ENCODE results near the gene DHRS4.
"Not testable (repeated sequence)": the region's sequence is repeated elsewhere in the genome, so short reads cannot be mapped to it uniquely, and the experiment has no call there.

Gene DHRS4

DNA sequence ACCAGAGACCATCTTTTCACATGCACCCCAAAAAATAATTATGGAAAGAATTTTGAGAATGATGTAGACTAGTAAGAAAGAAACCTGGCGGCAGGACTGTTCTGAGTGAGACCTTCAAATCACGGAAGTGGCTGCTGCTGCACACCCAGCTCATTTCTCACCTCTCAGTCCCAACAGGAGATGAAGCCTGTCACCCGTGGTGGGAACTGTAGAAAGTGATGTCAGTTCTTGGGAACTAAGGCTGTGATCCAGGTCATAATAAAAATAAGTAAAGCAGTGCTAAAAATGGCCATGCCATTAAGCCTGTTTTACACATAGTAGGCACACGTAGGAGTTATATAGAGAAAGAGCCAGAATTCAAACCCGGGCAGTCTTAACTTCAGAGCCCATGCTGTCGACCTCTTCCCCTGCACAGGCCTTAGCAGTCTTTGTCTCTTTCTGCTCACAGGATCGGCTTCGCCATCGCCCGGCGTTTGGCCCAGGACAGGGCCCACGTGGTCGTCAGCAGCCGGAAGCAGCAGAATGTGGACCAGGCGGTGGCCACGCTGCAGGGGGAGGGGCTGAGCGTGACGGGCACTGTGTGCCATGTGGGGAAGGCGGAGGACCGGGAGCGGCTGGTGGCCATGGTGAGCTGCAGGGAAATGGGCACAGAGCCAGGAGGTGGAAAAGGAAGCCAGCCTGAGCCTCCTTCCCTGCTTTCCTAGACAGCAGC lies 36.3 kb downstream of the DHRS4 start:
- H3K9me3 ChIP-seq (ENCODE audit: insufficient read depth, low read length, severe bottlenecking); H4K20me1 ChIP-seq (ENCODE audit: insufficient read depth, low read length); H2AFZ ChIP-seq (ENCODE audit: low read depth, low read length); DNase-seq; ATAC-seq (ENCODE audit: insufficient read depth, low read depth); H3K27me3 ChIP-seq (ENCODE audit: insufficient read depth, low read length, poor library complexity); H3K36me3 ChIP-seq (ENCODE audit: insufficient read depth, low read length): not testable (repeated sequence)
- H3K9ac ChIP-seq (ENCODE audit: low read depth, low read length): peak overlapping the region; percentile 74
- peaks cover 15% of the 10 kb centered on the region for H3K79me2 ChIP-seq (ENCODE audit: insufficient read depth, low read length)
- peak overlapping the region; percentile 89 for H3K27ac ChIP-seq (ENCODE audit: low read length)
- H3K4me2 ChIP-seq (ENCODE audit: insufficient read depth, low read length): peak overlapping the region; percentile 76
- H3K4me3 ChIP-seq (ENCODE audit: low read depth in 1 of 2, low read length in 2 of 2): peak overlapping the region; percentile 39 to 63; a peak in 3 of 4 replicates
- peaks cover 50% of the 10 kb centered on the region for H3K4me1 ChIP-seq (ENCODE audit: insufficient read depth, low read length)

DNA sequence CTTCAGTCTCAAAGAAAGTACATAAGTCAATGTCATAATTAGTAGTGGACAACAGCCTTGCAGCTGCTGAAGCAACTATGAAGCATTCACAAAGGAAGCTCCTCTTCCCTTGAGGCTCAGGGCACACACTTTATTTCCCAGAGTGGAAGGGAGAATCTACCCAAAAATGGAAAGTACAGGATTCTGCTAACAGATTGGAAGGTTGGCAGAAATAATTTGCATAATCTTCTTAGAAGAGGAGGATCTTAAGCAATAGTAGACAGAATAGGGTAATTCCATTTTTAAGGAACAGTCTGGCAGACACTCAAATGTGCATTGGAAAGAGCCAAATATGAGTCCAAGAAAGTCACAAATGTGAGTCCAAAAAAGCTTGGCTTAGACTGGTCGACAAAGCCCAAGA lies 37.4 kb downstream of the DHRS4 start:
- peaks cover 15% of the 10 kb centered on the region for H3K79me2 ChIP-seq (ENCODE audit: insufficient read depth, low read length)
- H3K36me3 ChIP-seq (ENCODE audit: insufficient read depth, low read length); ATAC-seq (ENCODE audit: insufficient read depth, low read depth); H3K27me3 ChIP-seq (ENCODE audit: insufficient read depth, low read length, poor library complexity); H4K20me1 ChIP-seq (ENCODE audit: insufficient read depth, low read length); H3K9ac ChIP-seq (ENCODE audit: low read depth, low read length); H2AFZ ChIP-seq (ENCODE audit: low read depth, low read length); H3K4me3 ChIP-seq (ENCODE audit: low read depth in 1 of 2, low read length in 2 of 2); H3K4me2 ChIP-seq (ENCODE audit: insufficient read depth, low read length); H3K27ac ChIP-seq (ENCODE audit: low read length); H3K9me3 ChIP-seq (ENCODE audit: insufficient read depth, low read length, severe bottlenecking); DNase-seq: not testable (repeated sequence)
- peaks cover 39% of the 10 kb centered on the region for H3K4me1 ChIP-seq (ENCODE audit: insufficient read depth, low read length)

DNA sequence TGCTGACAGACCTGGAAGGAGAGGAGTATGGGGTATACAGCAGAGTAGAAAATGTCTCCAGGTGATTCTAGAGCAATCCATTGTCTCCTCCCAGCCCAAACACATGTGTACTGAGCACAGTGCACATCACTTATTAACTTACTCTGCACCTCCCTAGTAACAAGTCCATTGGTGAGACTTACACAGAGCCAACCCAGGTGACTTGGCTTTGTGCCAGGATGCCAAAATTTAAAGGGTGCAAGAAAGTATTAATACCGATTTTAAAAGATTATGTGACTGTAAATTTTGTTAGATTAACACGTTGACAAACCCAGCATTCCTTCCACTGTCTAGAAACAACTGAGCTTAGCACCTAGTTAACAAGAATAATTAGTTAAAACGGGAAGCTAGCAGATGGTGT lies 39.5 kb downstream of the DHRS4 start:
- H2AFZ ChIP-seq (ENCODE audit: low read depth, low read length); H3K9ac ChIP-seq (ENCODE audit: low read depth, low read length); H4K20me1 ChIP-seq (ENCODE audit: insufficient read depth, low read length); DNase-seq; ATAC-seq (ENCODE audit: insufficient read depth, low read depth); H3K27me3 ChIP-seq (ENCODE audit: insufficient read depth, low read length, poor library complexity); H3K4me3 ChIP-seq (ENCODE audit: low read depth in 1 of 2, low read length in 2 of 2); H3K27ac ChIP-seq (ENCODE audit: low read length); H3K36me3 ChIP-seq (ENCODE audit: insufficient read depth, low read length); H3K9me3 ChIP-seq (ENCODE audit: insufficient read depth, low read length, severe bottlenecking); H3K4me2 ChIP-seq (ENCODE audit: insufficient read depth, low read length): not testable (repeated sequence)
- peaks cover 20% of the 10 kb centered on the region for H3K4me1 ChIP-seq (ENCODE audit: insufficient read depth, low read length)
- peaks cover 15% of the 10 kb centered on the region for H3K79me2 ChIP-seq (ENCODE audit: insufficient read depth, low read length)

DNA sequence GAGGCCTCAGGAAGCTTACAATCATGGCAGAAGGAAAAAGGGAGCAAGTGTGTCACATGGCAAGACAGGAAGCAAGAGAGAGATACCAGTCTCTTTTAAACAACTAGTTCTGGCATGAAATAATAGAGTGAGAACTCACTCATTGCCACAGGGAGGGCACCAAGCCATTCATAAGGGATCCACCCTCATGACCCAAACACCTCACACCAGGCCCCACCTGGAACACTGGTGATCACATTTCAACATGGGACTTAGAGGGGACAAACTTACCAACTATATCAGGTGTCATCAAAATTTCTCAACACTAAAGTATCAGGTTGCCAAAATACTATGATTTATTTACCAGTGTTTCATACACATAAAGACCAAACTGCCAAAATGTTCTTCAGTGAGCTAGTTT lies 42.4 kb downstream of the DHRS4 start:
- not testable (repeated sequence) for H3K27ac ChIP-seq (ENCODE audit: low read length); H3K9ac ChIP-seq (ENCODE audit: low read depth, low read length); H4K20me1 ChIP-seq (ENCODE audit: insufficient read depth, low read length); H3K27me3 ChIP-seq (ENCODE audit: insufficient read depth, low read length, poor library complexity); H3K79me2 ChIP-seq (ENCODE audit: insufficient read depth, low read length); H3K4me1 ChIP-seq (ENCODE audit: insufficient read depth, low read length); H3K36me3 ChIP-seq (ENCODE audit: insufficient read depth, low read length); H3K4me2 ChIP-seq (ENCODE audit: insufficient read depth, low read length); H2AFZ ChIP-seq (ENCODE audit: low read depth, low read length); H3K9me3 ChIP-seq (ENCODE audit: insufficient read depth, low read length, severe bottlenecking); H3K4me3 ChIP-seq (ENCODE audit: low read depth in 1 of 2, low read length in 2 of 2); DNase-seq
- 0 out of 3 replicates have a peak, but pooled peaks have one; percentile 19 for ATAC-seq (ENCODE audit: insufficient read depth, low read depth)

DNA sequence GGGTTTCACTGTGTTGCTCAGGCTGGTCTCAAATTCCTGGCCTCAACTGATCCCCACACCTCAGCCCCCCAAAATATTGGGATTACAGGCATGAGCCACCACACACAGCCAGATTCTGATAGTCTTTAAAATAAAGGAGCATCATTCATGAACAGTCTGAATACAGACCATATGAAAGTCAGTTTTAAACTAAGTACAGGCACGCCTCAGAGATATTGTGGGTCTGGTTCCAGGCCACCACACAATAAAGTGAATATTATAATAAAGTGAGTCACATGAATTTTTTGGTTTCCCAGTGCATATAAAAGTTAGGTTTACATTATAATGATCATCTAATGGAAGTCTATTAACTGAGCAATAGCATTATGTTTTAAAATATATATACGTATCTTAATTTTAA lies 43.3 kb downstream of the DHRS4 start:
- DNase-seq; H4K20me1 ChIP-seq (ENCODE audit: insufficient read depth, low read length); ATAC-seq (ENCODE audit: insufficient read depth, low read depth): not testable (repeated sequence)

DNA sequence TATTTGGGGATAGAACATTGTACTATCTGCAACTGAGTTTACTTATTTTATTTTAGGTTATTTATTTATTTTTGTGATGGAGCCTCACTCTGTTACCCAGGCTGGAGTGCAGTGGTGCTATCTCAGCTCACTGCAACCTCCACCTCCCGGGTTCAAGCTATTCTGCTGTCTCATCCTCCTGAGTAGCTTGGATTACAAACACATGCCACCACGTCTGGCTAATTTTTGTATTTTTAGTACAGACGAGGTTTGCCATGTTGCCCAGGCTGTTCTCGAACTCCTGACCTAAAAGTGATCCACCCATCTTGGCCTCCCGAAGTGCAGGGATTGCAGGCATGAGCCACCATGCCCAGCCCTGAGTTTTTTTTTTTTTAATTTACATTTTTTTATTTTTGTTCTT lies 46.1 kb downstream of the DHRS4 start:
- ATAC-seq (ENCODE audit: insufficient read depth, low read depth): not testable (repeated sequence)

More for the DNA sequence above, 43.3 kb downstream of the DHRS4 start:
- not testable (repeated sequence) for H3K9ac ChIP-seq (ENCODE audit: low read depth, low read length); H3K9me3 ChIP-seq (ENCODE audit: insufficient read depth, low read length, severe bottlenecking); H3K4me3 ChIP-seq (ENCODE audit: low read depth in 1 of 2, low read length in 2 of 2); H3K27me3 ChIP-seq (ENCODE audit: insufficient read depth, low read length, poor library complexity); H3K27ac ChIP-seq (ENCODE audit: low read length); H2AFZ ChIP-seq (ENCODE audit: low read depth, low read length); H3K36me3 ChIP-seq (ENCODE audit: insufficient read depth, low read length); H3K4me1 ChIP-seq (ENCODE audit: insufficient read depth, low read length); H3K79me2 ChIP-seq (ENCODE audit: insufficient read depth, low read length); H3K4me2 ChIP-seq (ENCODE audit: insufficient read depth, low read length)

DNA sequence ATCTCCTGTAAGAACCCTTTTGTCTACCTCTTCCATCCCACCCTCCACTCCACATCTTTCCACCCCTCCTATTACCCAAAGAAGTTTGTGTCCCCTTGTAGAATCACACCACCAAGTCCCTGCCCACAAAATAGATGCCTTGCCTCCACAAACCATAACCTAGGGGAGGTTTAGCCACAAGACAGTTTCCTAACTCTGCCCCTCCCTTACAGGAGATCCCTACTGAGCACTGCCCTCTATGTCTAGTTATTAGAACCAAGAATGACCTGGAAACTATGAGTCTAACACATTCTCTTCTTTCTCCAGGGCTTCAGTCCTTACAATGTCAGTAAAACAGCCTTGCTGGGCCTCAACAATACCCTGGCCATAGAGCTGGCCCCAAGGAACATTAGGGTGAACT lies 47.5 kb downstream of the DHRS4 start:
- H3K9me3 ChIP-seq (ENCODE audit: insufficient read depth, low read length, severe bottlenecking); H3K79me2 ChIP-seq (ENCODE audit: insufficient read depth, low read length); H3K4me1 ChIP-seq (ENCODE audit: insufficient read depth, low read length); H3K4me2 ChIP-seq (ENCODE audit: insufficient read depth, low read length); H3K36me3 ChIP-seq (ENCODE audit: insufficient read depth, low read length); H3K9ac ChIP-seq (ENCODE audit: low read depth, low read length); DNase-seq; H3K27ac ChIP-seq (ENCODE audit: low read length); H4K20me1 ChIP-seq (ENCODE audit: insufficient read depth, low read length); H2AFZ ChIP-seq (ENCODE audit: low read depth, low read length); H3K27me3 ChIP-seq (ENCODE audit: insufficient read depth, low read length, poor library complexity); H3K4me3 ChIP-seq (ENCODE audit: low read depth in 1 of 2, low read length in 2 of 2): not testable (repeated sequence)
- ATAC-seq (ENCODE audit: insufficient read depth, low read depth): peak; percentile 37; the same call in 1 of the 3 replicates

More for the DNA sequence above, 46.1 kb downstream of the DHRS4 start:
- H4K20me1 ChIP-seq (ENCODE audit: insufficient read depth, low read length); H3K9ac ChIP-seq (ENCODE audit: low read depth, low read length); H3K36me3 ChIP-seq (ENCODE audit: insufficient read depth, low read length); H3K9me3 ChIP-seq (ENCODE audit: insufficient read depth, low read length, severe bottlenecking); H3K79me2 ChIP-seq (ENCODE audit: insufficient read depth, low read length); H3K4me2 ChIP-seq (ENCODE audit: insufficient read depth, low read length); H2AFZ ChIP-seq (ENCODE audit: low read depth, low read length); DNase-seq; H3K4me3 ChIP-seq (ENCODE audit: low read depth in 1 of 2, low read length in 2 of 2); H3K27ac ChIP-seq (ENCODE audit: low read length); H3K4me1 ChIP-seq (ENCODE audit: insufficient read depth, low read length); H3K27me3 ChIP-seq (ENCODE audit: insufficient read depth, low read length, poor library complexity): not testable (repeated sequence)

DNA sequence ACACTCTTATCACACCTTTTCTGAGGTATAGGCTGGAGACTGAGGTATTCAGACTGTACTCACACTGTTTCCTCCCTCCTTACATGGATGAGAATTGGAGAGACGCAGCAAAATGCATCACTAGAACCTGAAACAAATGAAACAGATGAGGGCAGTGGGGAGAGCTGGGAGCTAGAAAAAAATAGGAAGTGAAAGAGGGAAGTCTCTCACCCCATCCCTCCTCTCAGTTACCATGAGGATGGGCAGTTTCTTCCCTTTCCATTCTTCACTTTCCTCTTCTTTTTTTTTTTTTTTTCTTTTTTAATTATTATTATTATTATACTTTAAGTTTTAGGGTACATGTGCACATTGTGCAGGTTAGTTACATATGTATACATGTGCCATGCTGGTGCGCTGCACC lies 48.1 kb downstream of the DHRS4 start:
- not testable (repeated sequence) for DNase-seq; ATAC-seq (ENCODE audit: insufficient read depth, low read depth); H4K20me1 ChIP-seq (ENCODE audit: insufficient read depth, low read length); H3K4me2 ChIP-seq (ENCODE audit: insufficient read depth, low read length); H3K4me1 ChIP-seq (ENCODE audit: insufficient read depth, low read length); H3K9ac ChIP-seq (ENCODE audit: low read depth, low read length); H2AFZ ChIP-seq (ENCODE audit: low read depth, low read length); H3K79me2 ChIP-seq (ENCODE audit: insufficient read depth, low read length); H3K27ac ChIP-seq (ENCODE audit: low read length); H3K4me3 ChIP-seq (ENCODE audit: low read depth in 1 of 2, low read length in 2 of 2); H3K27me3 ChIP-seq (ENCODE audit: insufficient read depth, low read length, poor library complexity); H3K36me3 ChIP-seq (ENCODE audit: insufficient read depth, low read length); H3K9me3 ChIP-seq (ENCODE audit: insufficient read depth, low read length, severe bottlenecking)

Data from DND-41 (cell line).